ENCODE data around the gene BICRAL. TPM values are rescaled to one million over a fixed set of nuclear protein-coding genes. Genes with fewer than 3 reads are reported as not detected.
A peak's percentile ranks its signal among the peaks of the same experiment; 100 is the strongest.
"Not testable (repeated sequence)": the region's sequence is repeated elsewhere in the genome, so short reads cannot be mapped to it uniquely, and the experiment has no call there.

The BICRAL gene
- total RNA-seq, 1 donor from 2014 or later, result 4.7 TPM

DNA sequence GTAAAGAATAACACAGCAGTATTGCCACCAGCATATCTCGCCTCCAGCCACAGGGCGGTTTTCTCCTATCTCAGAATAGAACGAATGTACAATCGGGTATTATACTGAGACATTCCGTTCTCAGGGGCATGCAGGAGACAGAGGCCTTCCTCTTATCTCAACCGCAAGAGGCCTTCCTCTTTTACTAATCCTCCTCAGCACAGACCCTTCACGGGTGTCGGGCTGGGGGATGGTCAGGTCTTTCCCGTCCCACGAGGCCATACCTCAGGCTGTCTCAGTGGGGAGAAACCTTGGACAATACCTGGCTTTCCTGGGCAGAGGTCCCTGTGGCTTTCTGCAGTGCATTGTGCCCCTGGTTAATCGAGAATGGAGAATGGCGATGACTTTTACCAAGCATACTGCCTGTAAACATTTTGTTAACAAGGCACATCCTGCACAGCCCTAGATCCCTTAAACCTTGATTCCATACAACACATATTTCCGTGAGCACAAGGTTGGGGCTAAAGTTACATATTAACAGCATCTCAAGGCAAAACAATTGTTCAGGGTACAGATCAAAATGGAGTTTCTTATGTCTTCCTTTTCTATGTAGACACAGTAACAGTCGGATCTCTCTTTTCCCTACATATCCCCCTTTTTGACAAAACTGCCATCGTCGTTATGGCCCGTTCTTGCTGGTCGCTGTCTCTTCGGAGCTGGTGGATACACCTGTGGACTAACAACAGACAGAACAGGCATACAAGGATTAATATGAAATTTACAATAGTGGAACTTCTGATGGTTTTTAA lies 112.4 kb downstream of the BICRAL start:
- DNase-seq (ENCODE audit: low read depth), result not testable (repeated sequence)

DNA sequence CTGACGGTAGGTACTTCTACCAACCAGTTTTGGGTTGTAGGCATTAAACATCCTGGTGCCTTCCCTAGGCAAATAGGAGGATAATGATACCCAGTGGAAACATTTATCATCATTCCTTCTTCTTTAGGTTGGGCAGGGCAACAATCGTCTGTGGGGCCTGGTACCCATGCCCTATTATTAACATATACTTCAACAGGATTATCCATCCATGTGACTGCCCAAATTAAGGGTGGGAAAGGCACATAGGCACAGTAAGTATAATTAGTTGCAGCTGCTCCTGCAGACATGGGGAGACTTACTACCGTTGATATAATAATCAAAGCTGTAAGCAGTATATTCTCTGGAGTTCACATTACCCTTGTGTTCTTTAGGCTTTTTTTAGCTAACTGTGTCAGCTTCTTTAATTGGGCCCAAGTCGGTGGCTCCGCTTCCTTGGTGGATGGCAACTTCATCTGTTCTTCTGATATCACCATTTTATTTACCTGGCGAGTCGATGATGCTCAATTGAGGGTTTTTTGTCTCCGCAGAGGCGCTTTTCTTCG lies 114.4 kb downstream of the BICRAL start:
- no peak for DNase-seq (ENCODE audit: low read depth)

DNA sequence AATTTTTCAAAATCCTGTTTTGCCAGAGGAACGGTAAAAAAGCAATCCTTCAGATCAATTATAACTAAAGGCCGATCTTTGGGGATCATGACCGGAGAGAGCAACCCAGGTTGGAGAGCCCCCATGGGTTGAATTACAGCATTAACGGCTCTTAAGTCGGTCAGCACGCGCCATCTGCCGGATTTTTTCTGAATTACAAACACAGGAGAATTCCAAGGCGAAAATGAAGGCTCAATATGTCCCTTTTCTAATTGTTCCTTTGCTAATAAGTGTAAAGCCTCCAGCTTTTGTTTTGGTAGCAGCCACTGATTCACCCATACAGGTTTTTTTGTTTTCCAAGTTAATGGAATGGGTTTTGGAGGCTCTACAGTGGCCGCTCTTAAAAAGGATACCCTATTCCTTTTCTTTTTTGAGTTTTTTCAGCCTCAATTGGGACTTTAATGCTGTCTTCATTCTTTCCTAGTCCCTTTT lies 117.1 kb downstream of the BICRAL start:
- DNase-seq (ENCODE audit: low read depth), result peak; percentile 74

DNA sequence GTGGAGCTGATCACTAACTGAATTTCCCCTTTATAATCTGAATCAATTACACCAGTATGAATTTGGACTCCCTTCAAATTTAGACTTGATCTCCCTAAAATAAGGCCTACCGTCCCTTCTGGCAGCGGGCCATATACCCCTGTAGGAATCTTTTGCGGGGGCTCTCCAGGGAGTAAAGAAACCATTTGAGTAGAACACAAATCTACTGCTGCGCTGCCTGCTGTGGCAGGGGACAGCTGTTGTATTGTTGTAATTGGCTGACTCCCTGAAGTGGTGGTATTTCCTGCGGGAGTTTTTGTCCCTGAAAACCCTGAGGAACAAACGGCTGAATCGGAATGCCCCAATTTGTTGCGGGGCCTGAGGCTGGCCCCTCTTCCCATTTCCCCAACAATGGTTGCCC lies 118.0 kb downstream of the BICRAL start:
- peak; percentile 51 for DNase-seq (ENCODE audit: low read depth)

DNA sequence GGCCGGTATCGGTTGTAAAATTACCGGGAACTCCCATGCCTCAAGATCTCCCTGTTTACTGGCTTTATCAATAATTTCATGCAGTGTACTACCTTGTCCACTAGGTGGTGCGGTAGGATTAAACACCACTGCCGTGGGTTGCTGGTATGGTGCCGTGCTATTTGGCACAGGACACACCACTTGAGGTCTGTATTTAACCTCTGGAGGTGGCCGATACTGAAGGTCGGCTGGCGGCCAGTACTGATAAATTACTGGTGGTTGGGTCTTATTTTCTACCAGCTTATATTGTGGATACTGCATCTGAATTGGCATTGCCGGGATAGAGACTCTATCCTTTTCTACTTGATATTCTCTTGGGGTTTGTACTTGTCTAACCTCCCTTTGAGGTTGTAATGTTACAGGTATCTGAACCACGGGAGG lies 119.7 kb downstream of the BICRAL start:
- DNase-seq (ENCODE audit: low read depth), result peak; percentile 90

DNA sequence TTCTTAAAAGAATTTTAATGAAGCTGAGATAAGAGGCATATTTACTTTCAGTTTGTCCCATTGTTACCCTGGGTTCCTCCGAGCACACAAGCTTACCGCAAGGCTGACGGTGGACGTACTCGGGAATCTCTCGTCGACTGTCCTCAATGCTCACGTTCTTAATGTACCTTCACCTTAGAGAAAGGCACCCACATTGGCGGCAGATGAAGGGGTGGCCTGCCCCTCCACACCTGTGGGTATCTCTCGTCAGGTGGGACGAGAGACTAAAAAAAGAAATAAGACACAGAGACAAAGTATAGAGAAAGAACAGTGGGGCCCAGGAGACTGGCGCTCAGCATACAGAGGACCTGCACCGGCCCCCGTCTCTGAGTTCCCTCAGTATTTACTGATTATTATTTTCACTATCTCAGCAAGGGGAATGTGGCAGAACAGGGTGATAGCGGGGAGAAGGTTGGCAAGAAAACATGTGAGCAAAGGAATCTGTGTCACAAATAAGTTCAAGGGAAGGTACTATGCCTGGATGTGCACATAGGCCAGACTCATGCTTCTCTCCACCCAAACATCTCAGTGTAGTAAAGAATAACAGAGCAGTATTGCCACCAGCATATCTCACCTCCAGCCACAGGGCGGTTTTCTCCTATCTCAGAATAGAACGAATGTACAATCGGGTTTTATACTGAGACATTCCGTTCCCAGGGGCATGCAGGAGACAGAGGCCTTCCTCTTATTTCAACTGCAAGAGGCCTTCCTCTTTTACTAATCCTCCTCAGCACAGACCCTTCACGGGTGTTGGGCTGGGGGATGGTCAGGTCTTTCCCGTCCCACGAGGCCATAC lies 120.8 kb downstream of the BICRAL start:
- DNase-seq (ENCODE audit: low read depth), result not testable (repeated sequence)

DNA sequence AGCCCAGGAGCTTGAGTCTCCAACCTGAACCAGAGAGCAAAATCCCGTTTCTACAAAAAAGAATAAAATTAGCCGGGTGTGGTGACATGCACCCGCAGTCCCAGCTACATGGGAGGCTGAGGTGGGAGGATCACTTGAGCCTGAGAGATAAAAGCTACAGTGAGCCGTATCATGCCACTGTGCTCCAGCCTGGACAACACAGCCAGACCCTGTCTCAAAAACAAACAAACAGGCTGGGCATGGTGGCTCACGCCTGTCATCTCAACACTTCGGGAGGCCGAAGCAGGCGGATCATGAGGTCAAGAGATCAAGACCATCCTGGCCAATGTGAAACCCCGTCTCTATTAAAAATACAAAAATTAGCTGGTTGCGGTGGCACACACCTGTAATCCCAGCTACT lies 122.6 kb downstream of the BICRAL start:
- no peak for DNase-seq (ENCODE audit: low read depth)

GRCh38 chr6:42907336-42907735 lies 125.5 kb downstream of the BICRAL start:
- DNase-seq (ENCODE audit: low read depth), result no peak

- no peak for DNase-seq (ENCODE audit: low read depth)
Measured at GRCh38 chr6:42909835-42910234, 128.0 kb downstream of the BICRAL start.

- DNase-seq (ENCODE audit: low read depth), result no peak
Measured at GRCh38 chr6:42911171-42912021, 129.5 kb downstream of the BICRAL start.

GRCh38 chr6:42914546-42914945 lies 132.7 kb downstream of the BICRAL start:
- DNase-seq (ENCODE audit: low read depth), result no peak

GRCh38 chr6:42915732-42916131 lies 133.9 kb downstream of the BICRAL start, which contains the start of gene PTCRA:
PTCRA (plus strand) TSS chr6:42916053; CDS start chr6:42916070, 17 bp downstream.
- no peak for DNase-seq (ENCODE audit: low read depth)

- DNase-seq (ENCODE audit: low read depth), result no peak
Measured at GRCh38 chr6:42916288-42916687, 134.4 kb downstream of the BICRAL start.

Other genes with a start within 250 kb of the BICRAL start
- gene UBR2, start 218.0 kb upstream of the BICRAL start, total RNA-seq, result 23.7 and 26.5 TPM in 2 replicates
- gene PRPH2, start 59.5 kb upstream of the BICRAL start, total RNA-seq, result 1.4 and 1.8 TPM in 2 replicates
- gene TBCC, start 35.9 kb upstream of the BICRAL start, total RNA-seq, result 44.3 and 45.2 TPM in 2 replicates
- gene RPL7L1, start 97.6 kb downstream of the BICRAL start, total RNA-seq, result 110 and 113 TPM in 2 replicates
- gene PTCRA, start 134.0 kb downstream of the BICRAL start, total RNA-seq, result not detected in 2 replicates
- 27.5 and 33.2 TPM in 2 replicates for gene CNPY3, start 147.4 kb downstream of the BICRAL start, total RNA-seq
- gene GNMT, start 178.7 kb downstream of the BICRAL start, total RNA-seq, result not detected in 2 replicates
- 29.3 and 32.8 TPM in 2 replicates for gene PEX6, start 197.1 kb downstream of the BICRAL start, total RNA-seq
- 50.5 and 52.1 TPM in 2 replicates for gene PPP2R5D, start 202.5 kb downstream of the BICRAL start, total RNA-seq
- 29.2 and 33.6 TPM in 2 replicates for gene MEA1, start 231.9 kb downstream of the BICRAL start, total RNA-seq
- gene KLHDC3, start 232.2 kb downstream of the BICRAL start, total RNA-seq, result 94.5 and 194 TPM in 2 replicates
- 64.0 and 65.6 TPM in 2 replicates for gene RRP36, start 239.6 kb downstream of the BICRAL start, total RNA-seq

Measured in myocyte (in vitro differentiated cells).